T-cell (primary cell): ENCODE measurements around the gene NEURL1B. TPM values are rescaled to one million over a fixed set of nuclear protein-coding genes. Genes with fewer than 3 reads are reported as not detected.

ENCODE experiments used
- ATAC-seq, 4 experiments: fragments of 200-7000 bp in 3 of 4; fragments of 150-1000 bp in 1 of 4; cut with Tn5 transposase; replicated peaks in 1 of 4; 1 replicate in 3 of 4; 2 replicates in 1 of 4; pipeline ENCODE4 v1.10.0; 2021; ENCODE audit warnings: moderate library complexity in 3 of 4, mild to moderate bottlenecking in 2 of 4, moderate number of reproducible peaks in 1 of 4
- CTCF ChIA-PET, 2 donors: fragments of 300-600 bp; sonication (Branson Sonifier 250); formaldehyde crosslinking; loops; one replicate each; lab custom pipeline; 2022; ENCODE audit warnings: antibody characterized with exemption in 2 of 2; lab: Charles Lee
- POLR2A ChIA-PET, 2 donors: fragments of 300-600 bp; sonication (Branson Sonifier 250); formaldehyde crosslinking; loops; one replicate each; lab custom pipeline; 2022; ENCODE audit warnings: antibody characterized with exemption in 2 of 2; lab: Charles Lee
- DNase-seq, 35 experiments: peaks; one replicate each; pipeline versions ENCODE4 v3.0.0 to v3.0.0-alpha.2; 2013 to 2023
- H3K27ac ChIP-seq: one replicate; pipeline ENCODE4 v1.5.1; 2013; ENCODE audit warnings: low read length
- H3K27me3 ChIP-seq, 2 experiments: replicated peaks in 1 of 2; 1 replicate in 1 of 2; 2 replicates in 1 of 2; pipeline versions ENCODE4 v1.6.1 to v1.7.0; 2013; ENCODE audit warnings: low read length in 1 of 2, mixed read lengths in 1 of 2; ENCODE audit not compliant: control insufficient read depth in 2 of 2, insufficient read depth in 2 of 2; ENCODE audit errors: extremely low read depth in 1 of 2
- H3K36me3 ChIP-seq, 2 donors: 1 replicate in 1 of 2; 2 replicates in 1 of 2; pipeline versions ENCODE4 v1.6.1 to v1.7.0; 2013; ENCODE audit warnings: low read length in 1 of 2; ENCODE audit not compliant: control insufficient read depth in 2 of 2, insufficient read depth in 1 of 2; ENCODE audit errors: extremely low read depth in 1 of 2
- H3K4me1 ChIP-seq, 2 experiments: 1 replicate in 1 of 2; 2 replicates in 1 of 2; pipeline versions ENCODE4 v1.6.1 to v1.7.0; 2013; ENCODE audit warnings: low read length in 2 of 2, mixed read lengths in 1 of 2; ENCODE audit not compliant: insufficient read depth in 2 of 2, control insufficient read depth in 1 of 2; ENCODE audit errors: extremely low read depth in 1 of 2
- H3K4me3 ChIP-seq, 2 donors: 1 replicate in 1 of 2; 2 replicates in 1 of 2; pipeline versions ENCODE4 v1.5.1 to v1.7.0; 2013; ENCODE audit warnings: mild to moderate bottlenecking in 2 of 2, low read length in 1 of 2, moderate library complexity in 1 of 2; ENCODE audit not compliant: control insufficient read depth in 1 of 2; ENCODE audit errors: extremely low read depth in 1 of 2
- H3K9me3 ChIP-seq: 2 replicates; pipeline ENCODE4 v1.7.0; 2013
- H3K27ac Mint-ChIP-seq, 2 donors: one replicate each; pipeline ENCODE4 v1.8.0; 2020 to 2021; ENCODE audit warnings: mild to moderate bottlenecking in 2 of 2, mixed read lengths in 2 of 2
- H3K27me3 Mint-ChIP-seq, 2 donors: one replicate each; pipeline ENCODE4 v1.8.0; 2021 to 2022; ENCODE audit warnings: mixed read lengths in 2 of 2
- H3K36me3 Mint-ChIP-seq: one replicate; pipeline ENCODE4 v1.8.0; 2021; ENCODE audit warnings: mixed read lengths
- H3K4me1 Mint-ChIP-seq, 3 donors: one replicate each; pipeline ENCODE4 v1.8.0; 2020 to 2022; ENCODE audit warnings: mixed read lengths in 3 of 3, mild to moderate bottlenecking in 1 of 3
- H3K4me3 Mint-ChIP-seq, 3 donors: one replicate each; pipeline ENCODE4 v1.8.0; 2020 to 2022; ENCODE audit warnings: mild to moderate bottlenecking in 3 of 3, mixed read lengths in 3 of 3, moderate library complexity in 3 of 3
- H3K9me3 Mint-ChIP-seq, 3 donors: one replicate each; pipeline ENCODE4 v1.8.0; 2020 to 2022; ENCODE audit warnings: mixed read lengths in 3 of 3
- WGBS: methylation state at CpG from one replicate; pipeline ENCODE4 v1.1.5; 2013; ENCODE audit warnings: missing lambda C conversion rate; ENCODE audit not compliant: insufficient coverage; 5-methylcytosine and 5-hydroxymethylcytosine counted together
- total RNA-seq, 35 experiments: library from RNA in 6 of 35; stranded (reverse) in 6 of 35; fragments of 120-200 nt in 1 of 35; gene quantifications; one replicate each; pipeline versions ENCODE4 v1.2.1 to v1.2.4 and lab custom pipeline; 2013 to 2026

NEURL1B gene
- total RNA-seq (under 1 TPM; 0.07 to 0.64 (median 0.20) TPM), total RNA-seq (lab: John Stamatoyannopoulos, UW) (0 to 3.0 (median 0.30) reads per million in 29 experiments)
- 0.11 TPM for total RNA-seq (2013)

GRCh38 chr5:172640822-172641358, at the start of gene NEURL1B:
NEURL1B (plus strand) TSS chr5:172641263; CDS start chr5:172641407, 144 bp downstream.
- peak; percentile 73 to 78 (median 76) for ATAC-seq

GRCh38 chr5:172591636-172592035, 49.4 kb upstream of the NEURL1B start:
- Mint-ChIP-seq H3K36me3 (no peaks in the 10 kb centered on the region), H3K27ac (no peak overlapping the region), H3K4me1 (no peaks in the 10 kb centered on the region), H3K9me3 (no peaks in the 10 kb centered on the region), H3K4me3 (no peak overlapping the region), H3K27me3 (peaks cover 0 to 3% of the 10 kb centered on the region in 2 donors)
- Histone ChIP-seq H3K27me3 (peaks cover 0 to 13% of the 10 kb centered on the region in 2 experiments), H3K36me3 (no peaks in the 10 kb centered on the region), H3K4me1 (no peaks in the 10 kb centered on the region), H3K4me3 (no peak overlapping the region), H3K9me3 (no peaks in the 10 kb centered on the region), H3K27ac (no peak overlapping the region)
- DNase-seq (no peak), ATAC-seq (no peak)
- CTCF ChIA-PET, result no interaction called here
- WGBS, result 75% methylated on average over 5 of the region's 6 CpGs
- POLR2A ChIA-PET, result no interaction called here

More at GRCh38 chr5:172640822-172641358, at the start of gene NEURL1B:
- Histone ChIP-seq H3K4me1 (peaks cover 3 to 13% of the 10 kb centered on the region in 2 experiments), H3K9me3 (no peaks in the 10 kb centered on the region), H3K27ac (no peak within 1 kb of the TSS), H3K27me3 (peaks cover 0 to 42% of the 10 kb centered on the region in 2 experiments), H3K36me3 (no peaks in the 10 kb centered on the region), H3K4me3 (peak within 1 kb of the TSS; percentile 3 to 64)
- no peaks in the 10 kb centered on the region for H3K9me3 Mint-ChIP-seq
- peak within 1 kb of the TSS; percentile 25 to 59 (median 47) for H3K4me3 Mint-ChIP-seq
- CTCF ChIA-PET, result no interaction called here
- 1% methylated on average over 53 of the region's 54 CpGs for WGBS
- no peaks in the 10 kb centered on the region for H3K36me3 Mint-ChIP-seq
- H3K27me3 Mint-ChIP-seq, result peaks cover 44 to 45% of the 10 kb centered on the region in 2 donors
- H3K27ac Mint-ChIP-seq, result no peak within 1 kb of the TSS
- peak in 11 of 35 experiments; percentile 2 to 46 (median 10) for DNase-seq
- H3K4me1 Mint-ChIP-seq, result peaks cover 5 to 6% (median 6%) of the 10 kb centered on the region in 3 donors
- POLR2A ChIA-PET, result no interaction called here

- Mint-ChIP-seq H3K27ac (no peak overlapping the region), H3K4me1 (no peaks in the 10 kb centered on the region), H3K4me3 (no peak overlapping the region), H3K27me3 (peaks cover 0 to 3% of the 10 kb centered on the region in 2 donors), H3K9me3 (no peaks in the 10 kb centered on the region), H3K36me3 (no peaks in the 10 kb centered on the region)
- DNase-seq, result no peak
- Histone ChIP-seq H3K9me3 (no peaks in the 10 kb centered on the region), H3K4me1 (no peaks in the 10 kb centered on the region), H3K27me3 (peaks cover 0 to 7% of the 10 kb centered on the region in 2 experiments), H3K36me3 (no peaks in the 10 kb centered on the region), H3K4me3 (no peak overlapping the region), H3K27ac (no peak overlapping the region)
- WGBS, result 76% methylated on average over 5 of the region's 5 CpGs
- ChIA-PET POLR2A (no interaction called here), CTCF (no interaction called here)
- no peak for ATAC-seq
Measured at GRCh38 chr5:172592881-172593280, 48.2 kb upstream of the NEURL1B start.

GRCh38 chr5:172593306-172593705, 47.8 kb upstream of the NEURL1B start:
- no peaks in the 10 kb centered on the region for H3K9me3 ChIP-seq
- peaks cover 0 to 3% of the 10 kb centered on the region in 2 donors for H3K27me3 Mint-ChIP-seq
- no peak overlapping the region for H3K27ac ChIP-seq
- no peaks in the 10 kb centered on the region for H3K4me1 Mint-ChIP-seq
- CTCF ChIA-PET, result no interaction called here
- DNase-seq (no peak), ATAC-seq (no peak)
- H3K9me3 Mint-ChIP-seq, result no peaks in the 10 kb centered on the region
- H3K27ac Mint-ChIP-seq, result no peak overlapping the region
- peaks cover 0 to 7% of the 10 kb centered on the region in 2 experiments for H3K27me3 ChIP-seq
- WGBS, result 79% methylated on average over 4 of the region's 12 CpGs
- no peak overlapping the region for H3K4me3 ChIP-seq
- no peak overlapping the region for H3K4me3 Mint-ChIP-seq
- no peaks in the 10 kb centered on the region for H3K36me3 Mint-ChIP-seq
- no peaks in the 10 kb centered on the region for H3K36me3 ChIP-seq
- H3K4me1 ChIP-seq, result no peaks in the 10 kb centered on the region
- POLR2A ChIA-PET, result no interaction called here

- Mint-ChIP-seq H3K36me3 (no peaks in the 10 kb centered on the region), H3K4me3 (no peak overlapping the region), H3K9me3 (no peaks in the 10 kb centered on the region), H3K27ac (no peak overlapping the region), H3K4me1 (no peaks in the 10 kb centered on the region), H3K27me3 (peaks cover 0 to 3% of the 10 kb centered on the region in 2 donors)
- no peak for DNase-seq
- H3K9me3 ChIP-seq, result no peaks in the 10 kb centered on the region
- H3K27me3 ChIP-seq, result peaks cover 0 to 7% of the 10 kb centered on the region in 2 experiments
- WGBS, result 64% methylated on average over 8 of the region's 8 CpGs
- H3K36me3 ChIP-seq, result no peaks in the 10 kb centered on the region
- POLR2A ChIA-PET, result no interaction called here
- no peaks in the 10 kb centered on the region for H3K4me1 ChIP-seq
- no peak for ATAC-seq
- CTCF ChIA-PET, result no interaction called here
- no peak overlapping the region for H3K27ac ChIP-seq
- H3K4me3 ChIP-seq, result no peak overlapping the region
Measured at GRCh38 chr5:172593721-172594235, 47.3 kb upstream of the NEURL1B start.

- Mint-ChIP-seq H3K36me3 (no peaks in the 10 kb centered on the region), H3K4me1 (no peaks in the 10 kb centered on the region), H3K4me3 (no peak overlapping the region), H3K27me3 (peaks cover 0 to under 1% of the 10 kb centered on the region in 2 donors), H3K27ac (no peak overlapping the region), H3K9me3 (no peaks in the 10 kb centered on the region)
- H3K27me3 ChIP-seq, result peaks cover 0 to 7% of the 10 kb centered on the region in 2 experiments
- CTCF ChIA-PET, result interaction anchor here in 1 of 2 donors (0.6 kb wide), 1 partner anchor 9 kb away, joined by 3 read pairs; no protein-coding TSS in a partner anchor
- no peak overlapping the region for H3K27ac ChIP-seq
- no peak for DNase-seq
- H3K4me3 ChIP-seq, result no peak overlapping the region
- H3K36me3 ChIP-seq, result no peaks in the 10 kb centered on the region
- no peaks in the 10 kb centered on the region for H3K4me1 ChIP-seq
- H3K9me3 ChIP-seq, result no peaks in the 10 kb centered on the region
- no peak for ATAC-seq
- 86% methylated on average over 5 of the region's 8 CpGs for WGBS
- POLR2A ChIA-PET, result no interaction called here
Measured at GRCh38 chr5:172594431-172594830, 46.6 kb upstream of the NEURL1B start.
